Measurements from ENCODE around the gene PLEK2. TPM values are rescaled to one million over a fixed set of nuclear protein-coding genes. Genes with fewer than 3 reads are reported as not detected.
"Not testable (repeated sequence)": the region's sequence is repeated elsewhere in the genome, so short reads cannot be mapped to it uniquely, and the experiment has no call there.

Gene PLEK2
- polyA plus RNA-seq, 1 donor from 2014 or later = not detected

- Histone ChIP-seq H3K9me2 (ENCODE audit: insufficient read depth, low read length) (no peaks in the 10 kb centered on the region), H3K4me3 (ENCODE audit: low read length) (no peak overlapping the region), H3K27ac (ENCODE audit: low read length) (no peak overlapping the region), H3K36me3 (ENCODE audit: insufficient read depth, low read length) (peaks cover 17% of the 10 kb centered on the region), H3F3A (ENCODE audit: insufficient read depth, low read length, poor library complexity, severe bottlenecking) (no peaks in the 10 kb centered on the region), H3K79me2 (replicated peaks; ENCODE audit: insufficient read depth, low read length) (no peaks in the 10 kb centered on the region), H4K20me1 (ENCODE audit: insufficient read depth) (no peaks in the 10 kb centered on the region), H2AFZ (ENCODE audit: low read depth, low read length) (no peak overlapping the region), H3K9me3 (ENCODE audit: low read length) (no peaks in the 10 kb centered on the region), H3K9ac (ENCODE audit: low read length) (no peak overlapping the region), H3K27me3 (ENCODE audit: insufficient read depth, low read depth, low read length) (no peaks in the 10 kb centered on the region), H3K4me2 (ENCODE audit: low read length) (no peak overlapping the region)
- TF ChIP-seq EZH2 (IDR thresholded peaks at IDR 0.05; ENCODE audit: borderline replicate concordance, insufficient read depth, low read length, poor library complexity, severe bottlenecking) (no peak), POLR2AphosphoS5 (IDR thresholded peaks at IDR 0.05) (no peak), SMC3 (conservative IDR thresholded peaks at IDR 0.05; ENCODE audit: poor library complexity) (no peak), MXI1 (conservative IDR thresholded peaks at IDR 0.05; ENCODE audit: poor library complexity, severe bottlenecking) (no peak), RAD21 (conservative IDR thresholded peaks at IDR 0.05) (no peak), TAF1 (IDR thresholded peaks at IDR 0.05; ENCODE audit: low read depth) (no peak)
- TF ChIP-seq, protein P1, sequence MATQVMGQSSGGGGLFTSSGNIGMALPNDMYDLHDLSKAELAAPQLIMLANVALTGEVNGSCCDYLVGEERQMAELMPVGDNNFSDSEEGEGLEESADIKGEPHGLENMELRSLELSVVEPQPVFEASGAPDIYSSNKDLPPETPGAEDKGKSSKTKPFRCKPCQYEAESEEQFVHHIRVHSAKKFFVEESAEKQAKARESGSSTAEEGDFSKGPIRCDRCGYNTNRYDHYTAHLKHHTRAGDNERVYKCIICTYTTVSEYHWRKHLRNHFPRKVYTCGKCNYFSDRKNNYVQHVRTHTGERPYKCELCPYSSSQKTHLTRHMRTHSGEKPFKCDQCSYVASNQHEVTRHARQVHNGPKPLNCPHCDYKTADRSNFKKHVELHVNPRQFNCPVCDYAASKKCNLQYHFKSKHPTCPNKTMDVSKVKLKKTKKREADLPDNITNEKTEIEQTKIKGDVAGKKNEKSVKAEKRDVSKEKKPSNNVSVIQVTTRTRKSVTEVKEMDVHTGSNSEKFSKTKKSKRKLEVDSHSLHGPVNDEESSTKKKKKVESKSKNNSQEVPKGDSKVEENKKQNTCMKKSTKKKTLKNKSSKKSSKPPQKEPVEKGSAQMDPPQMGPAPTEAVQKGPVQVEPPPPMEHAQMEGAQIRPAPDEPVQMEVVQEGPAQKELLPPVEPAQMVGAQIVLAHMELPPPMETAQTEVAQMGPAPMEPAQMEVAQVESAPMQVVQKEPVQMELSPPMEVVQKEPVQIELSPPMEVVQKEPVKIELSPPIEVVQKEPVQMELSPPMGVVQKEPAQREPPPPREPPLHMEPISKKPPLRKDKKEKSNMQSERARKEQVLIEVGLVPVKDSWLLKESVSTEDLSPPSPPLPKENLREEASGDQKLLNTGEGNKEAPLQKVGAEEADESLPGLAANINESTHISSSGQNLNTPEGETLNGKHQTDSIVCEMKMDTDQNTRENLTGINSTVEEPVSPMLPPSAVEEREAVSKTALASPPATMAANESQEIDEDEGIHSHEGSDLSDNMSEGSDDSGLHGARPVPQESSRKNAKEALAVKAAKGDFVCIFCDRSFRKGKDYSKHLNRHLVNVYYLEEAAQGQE (IDR thresholded peaks at IDR 0.05; ENCODE audit: borderline replicate concordance) = no peak
- TF ChIP-seq, protein P2, sequence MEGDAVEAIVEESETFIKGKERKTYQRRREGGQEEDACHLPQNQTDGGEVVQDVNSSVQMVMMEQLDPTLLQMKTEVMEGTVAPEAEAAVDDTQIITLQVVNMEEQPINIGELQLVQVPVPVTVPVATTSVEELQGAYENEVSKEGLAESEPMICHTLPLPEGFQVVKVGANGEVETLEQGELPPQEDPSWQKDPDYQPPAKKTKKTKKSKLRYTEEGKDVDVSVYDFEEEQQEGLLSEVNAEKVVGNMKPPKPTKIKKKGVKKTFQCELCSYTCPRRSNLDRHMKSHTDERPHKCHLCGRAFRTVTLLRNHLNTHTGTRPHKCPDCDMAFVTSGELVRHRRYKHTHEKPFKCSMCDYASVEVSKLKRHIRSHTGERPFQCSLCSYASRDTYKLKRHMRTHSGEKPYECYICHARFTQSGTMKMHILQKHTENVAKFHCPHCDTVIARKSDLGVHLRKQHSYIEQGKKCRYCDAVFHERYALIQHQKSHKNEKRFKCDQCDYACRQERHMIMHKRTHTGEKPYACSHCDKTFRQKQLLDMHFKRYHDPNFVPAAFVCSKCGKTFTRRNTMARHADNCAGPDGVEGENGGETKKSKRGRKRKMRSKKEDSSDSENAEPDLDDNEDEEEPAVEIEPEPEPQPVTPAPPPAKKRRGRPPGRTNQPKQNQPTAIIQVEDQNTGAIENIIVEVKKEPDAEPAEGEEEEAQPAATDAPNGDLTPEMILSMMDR (IDR thresholded peaks at IDR 0.05; ENCODE audit: poor library complexity, severe bottlenecking) = no peak
Measured at GRCh38 chr14:67345583-67345982, 66.4 kb downstream of the PLEK2 start.

- Histone ChIP-seq H3K27ac (ENCODE audit: low read length) (no peak overlapping the region), H3K79me2 (replicated peaks; ENCODE audit: insufficient read depth, low read length) (no peaks in the 10 kb centered on the region), H3K4me2 (ENCODE audit: low read length) (no peak overlapping the region), H4K20me1 (ENCODE audit: insufficient read depth) (no peaks in the 10 kb centered on the region), H3K4me3 (ENCODE audit: low read length) (no peak overlapping the region), H2AFZ (ENCODE audit: low read depth, low read length) (no peak overlapping the region), H3K9me3 (ENCODE audit: low read length) (no peaks in the 10 kb centered on the region), H3K9me2 (ENCODE audit: insufficient read depth, low read length) (no peaks in the 10 kb centered on the region), H3K9ac (ENCODE audit: low read length) (no peak overlapping the region), H3K36me3 (ENCODE audit: insufficient read depth, low read length) (peaks cover 4% of the 10 kb centered on the region), H3K27me3 (ENCODE audit: insufficient read depth, low read depth, low read length) (no peaks in the 10 kb centered on the region), H3F3A (ENCODE audit: insufficient read depth, low read length, poor library complexity, severe bottlenecking) (no peaks in the 10 kb centered on the region)
- TF ChIP-seq EP300 (conservative IDR thresholded peaks at IDR 0.05; ENCODE audit: poor library complexity, severe bottlenecking) = no peak
- no peak for TF ChIP-seq SMC3 (conservative IDR thresholded peaks at IDR 0.05; ENCODE audit: poor library complexity)
- no peak for TF ChIP-seq MXI1 (conservative IDR thresholded peaks at IDR 0.05; ENCODE audit: poor library complexity, severe bottlenecking)
- TF ChIP-seq RAD21 (conservative IDR thresholded peaks at IDR 0.05) = no peak
- TF ChIP-seq EZH2 (IDR thresholded peaks at IDR 0.05; ENCODE audit: borderline replicate concordance, insufficient read depth, low read length, poor library complexity, severe bottlenecking) = no peak
- TF ChIP-seq TAF1 (IDR thresholded peaks at IDR 0.05; ENCODE audit: low read depth) = no peak
- TF ChIP-seq POLR2AphosphoS5 (IDR thresholded peaks at IDR 0.05) = no peak
- TF ChIP-seq, protein P2 (IDR thresholded peaks at IDR 0.05; ENCODE audit: poor library complexity, severe bottlenecking) = no peak
Measured at GRCh38 chr14:67343601-67344230, 68.2 kb downstream of the PLEK2 start.

DNA sequence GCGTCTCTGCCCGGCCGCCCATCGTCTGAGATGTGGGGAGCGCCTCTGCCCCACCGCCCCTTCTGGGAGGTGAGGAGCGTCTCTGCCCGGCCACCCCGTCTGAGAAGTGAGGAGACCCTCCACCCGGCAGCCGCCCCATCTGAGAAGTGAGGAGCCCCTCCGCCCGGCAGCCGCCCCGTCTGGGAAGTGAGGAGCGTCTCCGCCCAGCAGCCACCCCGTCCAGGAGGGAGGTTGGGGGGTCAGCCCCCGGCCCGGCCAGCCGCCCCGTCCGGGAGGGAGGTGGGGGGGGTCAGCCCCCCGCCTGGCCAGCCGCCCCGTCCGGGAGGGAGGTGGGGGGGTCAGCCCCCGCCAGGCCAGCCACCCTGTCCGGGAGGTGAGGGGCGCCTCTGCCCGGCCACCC is 70.7 kb downstream of the PLEK2 start:
- H3K9ac ChIP-seq (ENCODE audit: low read length); H3K36me3 ChIP-seq (ENCODE audit: insufficient read depth, low read length); H2AFZ ChIP-seq (ENCODE audit: low read depth, low read length); H3K4me3 ChIP-seq (ENCODE audit: low read length); H3K4me2 ChIP-seq (ENCODE audit: low read length); H3F3A ChIP-seq (ENCODE audit: insufficient read depth, low read length, poor library complexity, severe bottlenecking); H3K27me3 ChIP-seq (ENCODE audit: insufficient read depth, low read depth, low read length); H3K9me3 ChIP-seq (ENCODE audit: low read length); H3K27ac ChIP-seq (ENCODE audit: low read length); H4K20me1 ChIP-seq (ENCODE audit: insufficient read depth); H3K9me2 ChIP-seq (ENCODE audit: insufficient read depth, low read length); H3K79me2 ChIP-seq (replicated peaks; ENCODE audit: insufficient read depth, low read length): not testable (repeated sequence)
